K562 (cell line): Measurements from ENCODE around the gene TRIP10. TPM values are rescaled to one million over a fixed set of nuclear protein-coding genes. Genes with fewer than 3 reads are reported as not detected.
A peak's percentile ranks its signal among the peaks of the same experiment; 100 is the strongest.

Source experiments
- COPS2 ChIP-seq: fragments of 450-650 bp; conservative IDR thresholded peaks from 2 replicates; pipeline ENCODE4 v1.6.1; 2016; ENCODE audit warnings: mild to moderate bottlenecking, moderate library complexity
- DDX20 ChIP-seq: fragments of 450-650 bp; IDR thresholded peaks from 2 replicates; pipeline ENCODE4 v1.6.1; 2016; ENCODE audit warnings: missing genetic modification characterization, low read depth, mild to moderate bottlenecking, missing compliant biosample characterization, moderate library complexity
- DPF2 ChIP-seq: fragments of 450-650 bp; IDR thresholded peaks from 2 replicates; pipeline ENCODE4 v1.6.1; 2016
- ETV6 ChIP-seq, 3 experiments: fragments of 150-350 bp in 1 of 3; sonication (generic) in 1 of 3; formaldehyde crosslinking in 1 of 3; IDR thresholded peaks; 2 replicates each; pipeline versions ENCODE4 v1.6.1 to v1.8.0; 2014 to 2022; ENCODE audit warnings: borderline replicate concordance in 2 of 3, low read depth in 2 of 3, antibody characterized with exemption in 1 of 3, low read length in 1 of 3, mild to moderate bottlenecking in 1 of 3, missing genetic modification reagents in 1 of 3
- FOS ChIP-seq: IDR thresholded peaks from 3 replicates; pipeline ENCODE4 v1.6.1; 2011; ENCODE audit not compliant: insufficient read length; ENCODE audit errors: extremely low read depth
- JUND ChIP-seq, 2 experiments: IDR thresholded peaks; 2 replicates in 1 of 2; 3 replicates in 1 of 2; pipeline ENCODE4 v1.6.1; 2011; ENCODE audit warnings: borderline replicate concordance in 2 of 2, low read depth in 2 of 2, low read length in 2 of 2, improper control_type of control experiment in 1 of 2, missing biosample characterization in 1 of 2, missing genetic modification characterization in 1 of 2, missing genetic modification reagents in 1 of 2
- KAT7 ChIP-seq: sonication (generic); formaldehyde crosslinking; IDR thresholded peaks from 2 replicates; pipeline ENCODE4 v1.8.0; 2022; ENCODE audit warnings: missing genetic modification reagents, mild to moderate bottlenecking, borderline replicate concordance
- MED1 ChIP-seq: sonication (generic); formaldehyde crosslinking; IDR thresholded peaks from 2 replicates; pipeline ENCODE4 v1.8.1; 2023; ENCODE audit warnings: missing genetic modification reagents, borderline replicate concordance
- PHB ChIP-seq: fragments of 250-450 bp; sonication (Bioruptor Pico); IDR thresholded peaks from 2 replicates; pipeline ENCODE4 v1.5.0; 2021
- PHF20 ChIP-seq: fragments of 450-650 bp; IDR thresholded peaks from 2 replicates; pipeline ENCODE4 v1.6.1; 2018; ENCODE audit not compliant: partially characterized antibody
- PHF21A ChIP-seq: fragments of 450-650 bp; IDR thresholded peaks from 2 replicates; pipeline ENCODE4 v1.6.1; 2017; ENCODE audit warnings: low read depth, borderline replicate concordance
- SMARCB1 ChIP-seq: IDR thresholded peaks from 2 replicates; pipeline ENCODE4 v1.6.1; 2011; ENCODE audit warnings: improper control_type of control experiment, low read depth; ENCODE audit not compliant: insufficient read length
- ZBTB34 ChIP-seq: fragments of 250-450 bp; sonication (Bioruptor Pico); IDR thresholded peaks from 2 replicates; pipeline ENCODE4 v1.8.0; 2021; ENCODE audit warnings: mild to moderate bottlenecking, moderate library complexity
- ZEB2 ChIP-seq: fragments of 450-650 bp; IDR thresholded peaks from 2 replicates; pipeline ENCODE4 v1.6.1; 2016
- ZNF143 ChIP-seq: sonication (generic); formaldehyde crosslinking; IDR thresholded peaks from 2 replicates; pipeline ENCODE4 v1.9.0; 2022; ENCODE audit warnings: mild to moderate bottlenecking, missing genetic modification reagents
- ZNF217 ChIP-seq: sonication (generic); formaldehyde crosslinking; IDR thresholded peaks from 2 replicates; pipeline ENCODE4 v1.8.0; 2022; ENCODE audit warnings: mild to moderate bottlenecking, missing genetic modification reagents
- ZNF318 ChIP-seq, 2 experiments: fragments of 450-650 bp; IDR thresholded peaks; 2 replicates each; pipeline ENCODE4 v1.6.1; 2016; ENCODE audit warnings: mild to moderate bottlenecking in 2 of 2, borderline replicate concordance in 1 of 2, low read depth in 1 of 2, moderate library complexity in 1 of 2
- ZNF551 ChIP-seq: fragments of 250-450 bp; sonication (Bioruptor Pico); IDR thresholded peaks from 2 replicates; pipeline ENCODE4 v1.5.0; 2021; ENCODE audit warnings: mild to moderate bottlenecking, moderate library complexity
- ZZZ3 ChIP-seq: fragments of 450-650 bp; IDR thresholded peaks from 2 replicates; pipeline ENCODE4 v1.6.1; 2016; ENCODE audit warnings: antibody characterized with exemption, mild to moderate bottlenecking, moderate library complexity
- polyA plus RNA-seq, 8 experiments: library from polyadenylated mRNA; depleted of rRNA in 4 of 8; stranded (reverse) in 5 of 8; unstranded in 3 of 8; fragments of >200 nt; fragmentation: Nextera tagmentation in 2 of 8; fragmentation: Illumina TruSeq in 1 of 8; extraction: Ambion mirVana in 2 of 8; extraction: Trizol in 1 of 8; gene quantifications; 2 replicates each; pipeline versions ENCODE4 v1.2.1 to v1.2.3, GENCODE V29; 2011 to 2014; ENCODE audit warnings: inconsistent platforms in 1 of 8, missing spikeins in 1 of 8
- total RNA-seq, 7 experiments: library from RNA; depleted of rRNA in 6 of 7; stranded (reverse); fragments of >200 nt in 6 of 7; fragmentation: Illumina TruSeq in 2 of 7; extraction: Trizol in 2 of 7; gene quantifications; 2 replicates each; pipeline versions ENCODE4 v1.2.1 to v1.2.3, GENCODE V29; 2011 to 2021; ENCODE audit warnings: low replicate concordance in 1 of 7

The TRIP10 gene
- total and polyA plus RNA-seq, 9 of the 15 experiments (the other 6 are each of a cell fraction or from before 2014, with no cell fraction given), result 1.2 to 66.8 (median 36.1) TPM

GRCh38 chr19:6717441-6717971 lies 22.0 kb upstream of the TRIP10 start (continued):
- TF ChIP-seq ETV6 (IDR thresholded peaks at IDR 0.05; ENCODE audit: borderline replicate concordance in 1 of 2, low read depth in 2 of 2, low read length in 1 of 2), result no peak
- peak; percentile 86; the same call in 1 of the 2 replicates for TF ChIP-seq ETV6 (CRISPR knock-in tag; IDR thresholded peaks at IDR 0.05; ENCODE audit: borderline replicate concordance)
- peak; percentile 87; the same call in 1 of the 2 replicates for TF ChIP-seq DPF2
- TF ChIP-seq DDX20 (tag), result no peak
- TF ChIP-seq FOS, result no peak
- no peak for TF ChIP-seq ZZZ3
- TF ChIP-seq JUND (IDR thresholded peaks at IDR 0.05; ENCODE audit: borderline replicate concordance, low read depth, low read length), result no peak
- no peak; the same call in 2 of the 3 replicates for TF ChIP-seq JUND (tag; IDR thresholded peaks at IDR 0.05; ENCODE audit: borderline replicate concordance, low read depth, low read length)
- no peak for TF ChIP-seq SMARCB1
- TF ChIP-seq ZBTB34 (CRISPR knock-in tag), result no peak
- no peak for TF ChIP-seq ZNF551 (CRISPR knock-in tag)
- peak; percentile 89; the same call in 1 of the 2 replicates for TF ChIP-seq ZNF217 (CRISPR knock-in tag)
- peak; percentile 88; the same call in 1 of the 2 replicates for TF ChIP-seq MED1
- TF ChIP-seq ZNF143, result peak; percentile 62
- TF ChIP-seq PHB, result no peak
- TF ChIP-seq KAT7 (CRISPR knock-in tag), result peak; percentile 78; the same call in 1 of the 2 replicates
- TF ChIP-seq PHF21A, result 0 out of 2 replicates have a peak, but pooled peaks have one; percentile 65
- no peak; a peak in 1 of 4 replicates for TF ChIP-seq ZNF318 (IDR thresholded peaks at IDR 0.05; ENCODE audit: borderline replicate concordance in 1 of 2, low read depth in 1 of 2)
- peak; percentile 61; the same call in 1 of the 2 replicates for TF ChIP-seq ZEB2
- peak; percentile 98 for TF ChIP-seq PHF20
- TF ChIP-seq COPS2, result no peak
